HFFc6 (cell line): ENCODE results near the gene OSTC. TPM values are rescaled to one million over a fixed set of nuclear protein-coding genes. Genes with fewer than 3 reads are reported as not detected.
A peak's percentile ranks its signal among the peaks of the same experiment; 100 is the strongest.

Source experiments
- DNase-seq: peaks from one replicate; pipeline ENCODE4 v3.0.0-alpha.2; 2018
- H3K27ac Mint-ChIP-seq: 2 replicates; pipeline ENCODE4 v1.8.0; 2020; ENCODE audit warnings: mild to moderate bottlenecking, mixed read lengths
- H3K27me3 Mint-ChIP-seq: 2 replicates; pipeline ENCODE4 v1.8.0; 2021; ENCODE audit warnings: mild to moderate bottlenecking, moderate library complexity, mixed read lengths; ENCODE audit not compliant: insufficient read depth
- H3K36me3 Mint-ChIP-seq: 2 replicates; pipeline ENCODE4 v1.8.0; 2021; ENCODE audit warnings: low read depth, mixed read lengths
- H3K4me1 Mint-ChIP-seq: 2 replicates; pipeline ENCODE4 v1.8.0; 2020; ENCODE audit warnings: low read depth, mixed read lengths
- H3K4me3 Mint-ChIP-seq: 2 replicates; pipeline ENCODE4 v1.8.0; 2020; ENCODE audit warnings: mild to moderate bottlenecking, moderate library complexity, mixed read lengths
- H3K9me3 Mint-ChIP-seq: 2 replicates; pipeline ENCODE4 v1.8.0; 2020; ENCODE audit warnings: mild to moderate bottlenecking, mixed read lengths
- CTCF ChIP-seq: fragments of 200-600 bp; sonication (generic); IDR thresholded peaks from 2 replicates; pipeline ENCODE4 v1.5.0; 2021; ENCODE audit warnings: antibody characterized with exemption, mild to moderate bottlenecking
- total RNA-seq, 6 experiments: library from RNA; stranded (reverse); fragmentation: NEBNext Ultra II Directional; extraction: Animal tissue kit (Norgen Biotek cat#: 25700); gene quantifications; 2 replicates in 1 of 6; 3 replicates in 5 of 6; pipeline ENCODE4 v1.2.3, GENCODE V29; 2021

Gene OSTC
- total RNA-seq, 6 experiments from 2014 or later, result 178 to 259 (median 189) TPM

GRCh38 chr4:108649863-108650211, 562 bp upstream of the OSTC start:
- TF ChIP-seq CTCF, result no peak
- H3K4me1 Mint-ChIP-seq, result peaks cover 35% of the 10 kb centered on the region
- H3K4me3 Mint-ChIP-seq, result peak overlapping the region; percentile 96
- peak overlapping the region; percentile 92 for H3K27ac Mint-ChIP-seq
- DNase-seq, result no peak
- no peaks in the 10 kb centered on the region for H3K9me3 Mint-ChIP-seq
- H3K27me3 Mint-ChIP-seq, result no peaks in the 10 kb centered on the region
- H3K36me3 Mint-ChIP-seq, result peaks cover 35% of the 10 kb centered on the region

- H3K4me1 Mint-ChIP-seq, result peaks cover 28% of the 10 kb centered on the region
- peak overlapping the region; percentile 92 for H3K27ac Mint-ChIP-seq
- H3K4me3 Mint-ChIP-seq, result peak overlapping the region; percentile 96
- TF ChIP-seq CTCF, result no peak
- H3K9me3 Mint-ChIP-seq, result no peaks in the 10 kb centered on the region
- H3K36me3 Mint-ChIP-seq, result peaks cover 29% of the 10 kb centered on the region
- no peaks in the 10 kb centered on the region for H3K27me3 Mint-ChIP-seq
- DNase-seq, result peak; percentile 40
These were observed 804 bp downstream of the OSTC start for GRCh38 chr4:108651014-108651791.

GRCh38 chr4:108662629-108663028, 12.2 kb downstream of the OSTC start:
- no peak overlapping the region for H3K4me3 Mint-ChIP-seq
- no peak for TF ChIP-seq CTCF
- no peaks in the 10 kb centered on the region for H3K4me1 Mint-ChIP-seq

DNA sequence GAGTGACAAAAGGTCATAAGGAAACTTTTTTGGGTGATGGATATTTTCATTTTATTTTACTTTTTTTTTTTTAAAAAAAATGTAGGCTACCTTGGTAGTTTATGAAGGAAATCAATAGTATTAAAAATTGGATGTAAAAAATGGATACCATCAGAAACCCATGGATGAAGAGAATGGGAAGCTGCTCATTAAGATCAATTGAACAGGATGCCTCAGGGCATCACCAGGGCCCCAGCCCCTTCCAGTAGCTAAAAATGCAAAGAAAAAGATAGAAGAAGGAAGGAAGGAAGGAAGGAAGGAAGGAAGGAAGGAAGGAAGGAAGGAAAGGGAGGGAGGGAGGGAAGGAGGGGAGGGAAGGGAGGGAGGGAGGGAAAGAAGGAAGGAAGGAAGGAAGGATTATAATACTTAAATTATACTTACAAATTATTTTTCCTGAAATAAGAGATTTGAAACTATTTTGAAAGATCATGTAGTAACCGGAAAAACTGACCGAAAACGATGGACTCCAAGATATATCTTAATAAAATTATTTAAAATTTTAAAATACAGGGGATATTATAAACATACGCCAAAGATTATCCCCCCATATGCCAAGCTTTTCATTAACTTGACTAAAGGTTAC, 24.1 kb downstream of the OSTC start:
- Mint-ChIP-seq H3K9me3 (no peaks in the 10 kb centered on the region), H3K27me3 (no peaks in the 10 kb centered on the region), H3K4me3 (no peak overlapping the region), H3K36me3 (peaks cover 19% of the 10 kb centered on the region), H3K4me1 (no peaks in the 10 kb centered on the region), H3K27ac (no peak overlapping the region)
- TF ChIP-seq CTCF, result no peak
- DNase-seq, result no peak

More at GRCh38 chr4:108662629-108663028, 12.2 kb downstream of the OSTC start:
- peaks cover 20% of the 10 kb centered on the region for H3K36me3 Mint-ChIP-seq
- no peaks in the 10 kb centered on the region for H3K9me3 Mint-ChIP-seq
- DNase-seq, result no peak
- no peak overlapping the region for H3K27ac Mint-ChIP-seq
- no peaks in the 10 kb centered on the region; the same call in 1 of the 2 replicates for H3K27me3 Mint-ChIP-seq

GRCh38 chr4:108681321-108681809, 31.0 kb downstream of the OSTC start:
- TF ChIP-seq CTCF, result no peak
- H3K9me3 Mint-ChIP-seq, result no peaks in the 10 kb centered on the region
- DNase-seq, result no peak
- H3K4me3 Mint-ChIP-seq, result no peak overlapping the region
- no peaks in the 10 kb centered on the region for H3K36me3 Mint-ChIP-seq
- H3K4me1 Mint-ChIP-seq, result peaks cover 6% of the 10 kb centered on the region; the same call in 1 of the 2 replicates
- no peak overlapping the region for H3K27ac Mint-ChIP-seq
- no peaks in the 10 kb centered on the region for H3K27me3 Mint-ChIP-seq
